PFSK-1 (cell line): ENCODE results near the gene PPEF1.

ENCODE experiments used
- POLR2AphosphoS5 ChIP-seq: IDR thresholded peaks from 2 replicates; pipeline ENCODE4 v1.6.1; 2012; ENCODE audit warnings: low read depth, mild to moderate bottlenecking, control low read depth, low read length, moderate library complexity
- REST ChIP-seq, 2 experiments: IDR thresholded peaks; 2 replicates each; pipeline versions ENCODE4 v1.6.1 to v1.8.0; 2011 to 2012; ENCODE audit warnings: low read depth in 2 of 2, low read length in 2 of 2, control low read depth in 1 of 2, inconsistent platforms in 1 of 2, mild to moderate bottlenecking in 1 of 2, moderate library complexity in 1 of 2; ENCODE audit not compliant: insufficient read depth in 1 of 2
- SIN3A ChIP-seq: IDR thresholded peaks from 2 replicates; pipeline ENCODE4 v1.6.1; 2012; ENCODE audit warnings: mild to moderate bottlenecking, low read length, moderate library complexity, borderline replicate concordance; ENCODE audit not compliant: insufficient read depth

DNA sequence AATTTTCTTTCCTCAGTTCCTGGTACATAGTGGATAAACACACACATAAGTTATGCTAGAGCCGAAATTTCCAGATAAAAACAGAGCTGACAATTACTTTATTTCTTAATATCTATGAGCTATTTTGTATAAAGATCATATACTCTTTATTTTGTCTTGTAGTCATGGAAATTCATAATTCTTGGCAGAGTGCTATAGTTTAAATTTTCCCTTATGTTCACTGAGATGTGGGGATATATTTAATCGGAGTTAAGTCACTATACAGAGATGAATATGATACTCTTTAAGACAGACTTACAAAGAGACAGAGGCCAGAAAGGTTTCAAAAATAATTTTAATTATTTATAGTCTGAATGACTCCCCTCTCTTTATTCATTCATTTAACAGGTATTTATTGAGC lies 89.7 kb downstream of the PPEF1 start:
- no peak for TF ChIP-seq SIN3A
- no peak for TF ChIP-seq POLR2AphosphoS5
- TF ChIP-seq REST (IDR thresholded peaks at IDR 0.05; ENCODE audit: insufficient read depth in 1 of 2, low read depth in 2 of 2, low read length in 2 of 2) = no peak
